Measurements from ENCODE around the gene NSUN6.

GRCh38 chr10:18571076-18571475 lies 80.3 kb downstream of the NSUN6 start:
- TF ChIP-seq CEBPZ (IDR thresholded peaks at IDR 0.05; ENCODE audit: low read depth, low read length) (no peak), POLR2A (IDR thresholded peaks at IDR 0.05; ENCODE audit: low read depth, low read length) (no peak), NR2C2 (IDR thresholded peaks at IDR 0.05; ENCODE audit: borderline replicate concordance, control insufficient read depth, insufficient read length, low read depth) (no peak), EP300 (IDR thresholded peaks at IDR 0.05; ENCODE audit: borderline replicate concordance in 1 of 2, control insufficient read depth in 1 of 2, low read depth in 2 of 2, low read length in 2 of 2) (no peak), POLR2AphosphoS2 (IDR thresholded peaks at IDR 0.05; ENCODE audit: low read depth, low read length) (no peak), SUZ12 (IDR thresholded peaks at IDR 0.05; ENCODE audit: unreplicated experiment) (no peak), EZH2 (IDR thresholded peaks at IDR 0.05; ENCODE audit: borderline replicate concordance, control insufficient read depth, low read depth, low read length) (no peak), TAF1 (IDR thresholded peaks at IDR 0.05; ENCODE audit: borderline replicate concordance, low read depth, low read length) (no peak), USF2 (IDR thresholded peaks at IDR 0.05; ENCODE audit: borderline replicate concordance, low read depth, low read length) (no peak), SUPT20H (IDR thresholded peaks at IDR 0.05; ENCODE audit: borderline replicate concordance, control insufficient read depth, low read depth, low read length) (no peak), ESRRA (IDR thresholded peaks at IDR 0.05; ENCODE audit: low read length) (no peak), ETV6 (conservative IDR thresholded peaks at IDR 0.05 in 1 of 2, IDR thresholded peaks at IDR 0.05 in 1 of 2; ENCODE audit: borderline replicate concordance in 1 of 2, low read depth in 1 of 2) (no peak)
- TF ChIP-seq, protein P1, sequence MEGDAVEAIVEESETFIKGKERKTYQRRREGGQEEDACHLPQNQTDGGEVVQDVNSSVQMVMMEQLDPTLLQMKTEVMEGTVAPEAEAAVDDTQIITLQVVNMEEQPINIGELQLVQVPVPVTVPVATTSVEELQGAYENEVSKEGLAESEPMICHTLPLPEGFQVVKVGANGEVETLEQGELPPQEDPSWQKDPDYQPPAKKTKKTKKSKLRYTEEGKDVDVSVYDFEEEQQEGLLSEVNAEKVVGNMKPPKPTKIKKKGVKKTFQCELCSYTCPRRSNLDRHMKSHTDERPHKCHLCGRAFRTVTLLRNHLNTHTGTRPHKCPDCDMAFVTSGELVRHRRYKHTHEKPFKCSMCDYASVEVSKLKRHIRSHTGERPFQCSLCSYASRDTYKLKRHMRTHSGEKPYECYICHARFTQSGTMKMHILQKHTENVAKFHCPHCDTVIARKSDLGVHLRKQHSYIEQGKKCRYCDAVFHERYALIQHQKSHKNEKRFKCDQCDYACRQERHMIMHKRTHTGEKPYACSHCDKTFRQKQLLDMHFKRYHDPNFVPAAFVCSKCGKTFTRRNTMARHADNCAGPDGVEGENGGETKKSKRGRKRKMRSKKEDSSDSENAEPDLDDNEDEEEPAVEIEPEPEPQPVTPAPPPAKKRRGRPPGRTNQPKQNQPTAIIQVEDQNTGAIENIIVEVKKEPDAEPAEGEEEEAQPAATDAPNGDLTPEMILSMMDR (IDR thresholded peaks at IDR 0.05 in 2 of 3, conservative IDR thresholded peaks at IDR 0.05 in 1 of 3; ENCODE audit: control insufficient read depth in 2 of 3, extremely low read depth in 1 of 3, insufficient read depth in 1 of 3, low read depth in 3 of 3, low read length in 3 of 3): no peak

All from GM12878 (cell line).